Measurements from ENCODE around the gene TRIM2. TPM values are rescaled to one million over a fixed set of nuclear protein-coding genes. Genes with fewer than 3 reads are reported as not detected.
A peak's percentile ranks its signal among the peaks of the same experiment; 100 is the strongest.
"Not testable (repeated sequence)": the region's sequence is repeated elsewhere in the genome, so short reads cannot be mapped to it uniquely, and the experiment has no call there.

The TRIM2 gene
- polyA plus RNA-seq, 4 donors = 17.8 to 107 (median 22.1) TPM

- no peak overlapping the region for H3K4me3 ChIP-seq (ENCODE audit: low read depth in 1 of 3, low read length in 3 of 3)
- 83 to 91% (median 88%) methylated on average over 5 of the region's 5 CpGs for WGBS, 3 donors
- H3K9me3 ChIP-seq (ENCODE audit: control insufficient read depth in 2 of 2, insufficient read depth in 1 of 2, low read depth in 1 of 2, low read length in 1 of 2) = no peaks in the 10 kb centered on the region
- peaks cover 0 to 6% (median 0%) of the 10 kb centered on the region in 3 donors for H3K4me1 ChIP-seq (ENCODE audit: control insufficient read depth in 3 of 3, insufficient read depth in 2 of 3, low read depth in 1 of 3, low read length in 2 of 3)
- H3K27me3 ChIP-seq (ENCODE audit: control insufficient read depth in 3 of 3, insufficient read depth in 3 of 3, low read length in 3 of 3) = no peaks in the 10 kb centered on the region
- H3K36me3 ChIP-seq (ENCODE audit: control insufficient read depth in 3 of 3, insufficient read depth in 2 of 3, low read depth in 1 of 3, low read length in 3 of 3) = peaks cover 0 to 4% (median 0%) of the 10 kb centered on the region in 3 donors
- FAIRE-seq (no peak), DNase-seq (no peak)
- no peak overlapping the region for H3K27ac ChIP-seq (ENCODE audit: low read depth in 1 of 3, low read length in 2 of 3)
These were observed 6.9 kb upstream of the TRIM2 start for GRCh38 chr4:153197301-153197700.

- H3K4me1 ChIP-seq (ENCODE audit: control insufficient read depth in 3 of 3, insufficient read depth in 2 of 3, low read depth in 1 of 3, low read length in 2 of 3) = peaks cover 0 to 14% (median 0%) of the 10 kb centered on the region in 3 donors
- H3K4me3 ChIP-seq (ENCODE audit: low read depth in 1 of 3, low read length in 3 of 3) = no peak overlapping the region
- FAIRE-seq (no peak), DNase-seq (no peak)
- WGBS, 3 donors = 88 to 90% (median 89%) methylated on average over 1 of the region's 1 CpG
- no peaks in the 10 kb centered on the region for H3K9me3 ChIP-seq (ENCODE audit: control insufficient read depth in 2 of 2, insufficient read depth in 1 of 2, low read depth in 1 of 2, low read length in 1 of 2)
- peaks cover 0 to 2% (median 0%) of the 10 kb centered on the region in 3 donors for H3K36me3 ChIP-seq (ENCODE audit: control insufficient read depth in 3 of 3, insufficient read depth in 2 of 3, low read depth in 1 of 3, low read length in 3 of 3)
- no peaks in the 10 kb centered on the region for H3K27me3 ChIP-seq (ENCODE audit: control insufficient read depth in 3 of 3, insufficient read depth in 3 of 3, low read length in 3 of 3)
- no peak overlapping the region for H3K27ac ChIP-seq (ENCODE audit: low read depth in 1 of 3, low read length in 2 of 3)
These were observed 5.5 kb upstream of the TRIM2 start for GRCh38 chr4:153198719-153199118.

GRCh38 chr4:153203746-153204145 is 497 bp upstream of the TRIM2 start:
- Histone ChIP-seq H3K4me1 (ENCODE audit: control insufficient read depth in 3 of 3, insufficient read depth in 2 of 3, low read depth in 1 of 3, low read length in 2 of 3) (peaks cover 0 to 31% (median 0%) of the 10 kb centered on the region in 3 donors), H3K27ac (ENCODE audit: low read depth in 1 of 3, low read length in 2 of 3) (peak overlapping the region in 1 of 3 donors; percentile 95), H3K4me3 (ENCODE audit: low read depth in 1 of 3, low read length in 3 of 3) (peak overlapping the region in 2 of 3 donors; percentile 56 to 63)
- DNase-seq = peak in 1 of 2 donors; percentile 72
- FAIRE-seq; H3K9me3 ChIP-seq (ENCODE audit: control insufficient read depth in 2 of 2, insufficient read depth in 1 of 2, low read depth in 1 of 2, low read length in 1 of 2); H3K36me3 ChIP-seq (ENCODE audit: control insufficient read depth in 3 of 3, insufficient read depth in 2 of 3, low read depth in 1 of 3, low read length in 3 of 3); H3K27me3 ChIP-seq (ENCODE audit: control insufficient read depth in 3 of 3, insufficient read depth in 3 of 3, low read length in 3 of 3): not testable (repeated sequence)
- 13 to 49% (median 35%) methylated on average over 5 of the region's 5 CpGs for WGBS, 3 donors

- peak overlapping the region; percentile 95 to 99 (median 96) for H3K27ac ChIP-seq (ENCODE audit: low read depth in 1 of 3, low read length in 2 of 3)
- FAIRE-seq = no peak
- H3K27me3 ChIP-seq (ENCODE audit: control insufficient read depth in 3 of 3, insufficient read depth in 3 of 3, low read length in 3 of 3) = no peaks in the 10 kb centered on the region
These were observed 745 bp downstream of the TRIM2 start for GRCh38 chr4:153204728-153205648.

DNA sequence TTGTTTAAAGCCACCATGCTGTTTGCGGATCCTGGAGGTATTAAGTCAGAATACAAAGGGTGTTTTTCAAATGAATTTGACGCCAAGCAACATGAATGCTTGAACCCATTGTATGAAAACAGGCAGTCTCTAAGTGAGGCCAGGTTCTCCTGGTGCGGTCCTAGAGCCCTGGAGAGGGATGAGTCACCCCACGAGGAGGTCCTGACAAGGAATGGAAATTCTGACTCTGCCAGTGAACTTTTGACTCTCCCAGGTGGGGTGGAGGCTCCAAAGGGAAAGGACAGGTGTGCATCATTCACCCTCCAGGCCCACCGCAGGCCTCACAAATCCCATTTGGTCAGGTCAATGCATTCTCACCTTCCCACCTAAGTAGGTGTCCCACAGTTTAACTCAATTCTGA is 1.5 kb downstream of the TRIM2 start:
- DNase-seq (peak; percentile 93 to 97), FAIRE-seq (no peak)
- Histone ChIP-seq H3K4me1 (ENCODE audit: control insufficient read depth in 3 of 3, insufficient read depth in 2 of 3, low read depth in 1 of 3, low read length in 2 of 3) (peaks cover 0 to 51% (median 0%) of the 10 kb centered on the region in 3 donors), H3K4me3 (ENCODE audit: low read depth in 1 of 3, low read length in 3 of 3) (peak overlapping the region in 2 of 3 donors; percentile 56 to 63), H3K27me3 (ENCODE audit: control insufficient read depth in 3 of 3, insufficient read depth in 3 of 3, low read length in 3 of 3) (no peaks in the 10 kb centered on the region), H3K27ac (ENCODE audit: low read depth in 1 of 3, low read length in 2 of 3) (peak overlapping the region; percentile 95 to 99 (median 96)), H3K36me3 (ENCODE audit: control insufficient read depth in 3 of 3, insufficient read depth in 2 of 3, low read depth in 1 of 3, low read length in 3 of 3) (peaks cover 0 to 17% (median 0%) of the 10 kb centered on the region in 3 donors), H3K9me3 (ENCODE audit: control insufficient read depth in 2 of 2, insufficient read depth in 1 of 2, low read depth in 1 of 2, low read length in 1 of 2) (no peaks in the 10 kb centered on the region)
- 13 to 59% (median 26%) methylated on average over 5 of the region's 5 CpGs for WGBS, 3 donors

More at GRCh38 chr4:153204728-153205648, 745 bp downstream of the TRIM2 start:
- peak overlapping the region; percentile 42 to 63 (median 56) for H3K4me3 ChIP-seq (ENCODE audit: low read depth in 1 of 3, low read length in 3 of 3)
- peaks cover 0 to 43% (median 0%) of the 10 kb centered on the region in 3 donors for H3K4me1 ChIP-seq (ENCODE audit: control insufficient read depth in 3 of 3, insufficient read depth in 2 of 3, low read depth in 1 of 3, low read length in 2 of 3)
- WGBS, 3 donors = 7 to 40% (median 21%) methylated on average over 22 of the region's 22 CpGs
- peak; percentile 94 to 95 for DNase-seq
- H3K36me3 ChIP-seq (ENCODE audit: control insufficient read depth in 3 of 3, insufficient read depth in 2 of 3, low read depth in 1 of 3, low read length in 3 of 3) = peaks cover 0 to 12% (median 0%) of the 10 kb centered on the region in 3 donors
- H3K9me3 ChIP-seq (ENCODE audit: control insufficient read depth in 2 of 2, insufficient read depth in 1 of 2, low read depth in 1 of 2, low read length in 1 of 2) = no peaks in the 10 kb centered on the region

- DNase-seq (peak in 1 of 2 donors; percentile 63), FAIRE-seq (no peak)
- peak overlapping the region in 2 of 3 donors; percentile 40 to 56 for H3K4me3 ChIP-seq (ENCODE audit: low read depth in 1 of 3, low read length in 3 of 3)
- H3K27ac ChIP-seq (ENCODE audit: low read depth in 1 of 3, low read length in 2 of 3) = peak overlapping the region; percentile 46 to 99 (median 95)
- no peaks in the 10 kb centered on the region for H3K27me3 ChIP-seq (ENCODE audit: control insufficient read depth in 3 of 3, insufficient read depth in 3 of 3, low read length in 3 of 3)
- WGBS, 3 donors = 10 to 50% (median 34%) methylated on average over 5 of the region's 5 CpGs
- peaks cover 0 to 53% (median 0%) of the 10 kb centered on the region in 3 donors for H3K4me1 ChIP-seq (ENCODE audit: control insufficient read depth in 3 of 3, insufficient read depth in 2 of 3, low read depth in 1 of 3, low read length in 2 of 3)
- H3K36me3 ChIP-seq (ENCODE audit: control insufficient read depth in 3 of 3, insufficient read depth in 2 of 3, low read depth in 1 of 3, low read length in 3 of 3) = peaks cover 0 to 24% (median 0%) of the 10 kb centered on the region in 3 donors
- peaks cover 0 to 2% of the 10 kb centered on the region in 2 donors for H3K9me3 ChIP-seq (ENCODE audit: control insufficient read depth in 2 of 2, insufficient read depth in 1 of 2, low read depth in 1 of 2, low read length in 1 of 2)
These were observed 2.3 kb downstream of the TRIM2 start for GRCh38 chr4:153206534-153206933.

DNA sequence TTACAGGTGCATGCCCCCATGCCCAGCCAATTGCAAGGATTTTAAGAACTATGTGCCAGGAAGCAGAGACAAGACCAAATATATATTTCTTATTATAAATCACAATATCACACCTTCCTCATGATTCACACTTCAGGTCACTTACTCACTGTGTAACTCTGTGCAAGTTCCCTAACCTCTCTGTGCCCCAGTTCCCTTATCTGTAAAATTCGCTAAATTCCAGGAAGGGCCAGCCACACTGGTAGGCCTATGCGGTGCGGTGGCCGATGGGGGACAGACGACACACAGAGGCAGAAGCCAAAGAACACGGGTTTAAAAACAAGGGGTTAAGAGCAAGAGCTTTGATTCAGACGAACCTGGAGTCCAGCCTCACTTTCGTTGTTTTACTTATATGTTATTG is 2.8 kb downstream of the TRIM2 start:
- Histone ChIP-seq H3K27ac (ENCODE audit: low read depth in 1 of 3, low read length in 2 of 3) (peak overlapping the region; percentile 25 to 99 (median 95)), H3K9me3 (ENCODE audit: control insufficient read depth in 2 of 2, insufficient read depth in 1 of 2, low read depth in 1 of 2, low read length in 1 of 2) (peaks cover 0 to 6% of the 10 kb centered on the region in 2 donors), H3K4me1 (ENCODE audit: control insufficient read depth in 3 of 3, insufficient read depth in 2 of 3, low read depth in 1 of 3, low read length in 2 of 3) (peaks cover 0 to 49% (median 0%) of the 10 kb centered on the region in 3 donors), H3K4me3 (ENCODE audit: low read depth in 1 of 3, low read length in 3 of 3) (peak overlapping the region in 2 of 3 donors; percentile 40 to 56), H3K36me3 (ENCODE audit: control insufficient read depth in 3 of 3, insufficient read depth in 2 of 3, low read depth in 1 of 3, low read length in 3 of 3) (peaks cover 0 to 28% (median 0%) of the 10 kb centered on the region in 3 donors), H3K27me3 (ENCODE audit: control insufficient read depth in 3 of 3, insufficient read depth in 3 of 3, low read length in 3 of 3) (no peaks in the 10 kb centered on the region)
- FAIRE-seq (no peak), DNase-seq (no peak)
- 14 to 45% (median 22%) methylated on average over 8 of the region's 8 CpGs for whole genome bisulfite sequencing, 3 donors

GRCh38 chr4:153207567-153207966 is 3.3 kb downstream of the TRIM2 start:
- Histone ChIP-seq H3K4me1 (ENCODE audit: control insufficient read depth in 3 of 3, insufficient read depth in 2 of 3, low read depth in 1 of 3, low read length in 2 of 3) (peaks cover 0 to 51% (median 0%) of the 10 kb centered on the region in 3 donors), H3K9me3 (ENCODE audit: control insufficient read depth in 2 of 2, insufficient read depth in 1 of 2, low read depth in 1 of 2, low read length in 1 of 2) (peaks cover 0 to 6% of the 10 kb centered on the region in 2 donors), H3K36me3 (ENCODE audit: control insufficient read depth in 3 of 3, insufficient read depth in 2 of 3, low read depth in 1 of 3, low read length in 3 of 3) (peaks cover 0 to 30% (median 0%) of the 10 kb centered on the region in 3 donors), H3K27me3 (ENCODE audit: control insufficient read depth in 3 of 3, insufficient read depth in 3 of 3, low read length in 3 of 3) (no peaks in the 10 kb centered on the region), H3K27ac (ENCODE audit: low read depth in 1 of 3, low read length in 2 of 3) (peak overlapping the region in 1 of 3 donors; percentile 95), H3K4me3 (ENCODE audit: low read depth in 1 of 3, low read length in 3 of 3) (peak overlapping the region in 1 of 3 donors; percentile 56)
- no peak for FAIRE-seq
- 9 to 30% (median 28%) methylated on average over 7 of the region's 7 CpGs for WGBS, 3 donors
- peak; percentile 63 to 70 for DNase-seq
